HepG2 (cell line): Measurements from ENCODE around the gene ASCC2. TPM values are rescaled to one million over a fixed set of nuclear protein-coding genes. Genes with fewer than 3 reads are reported as not detected.
A peak's percentile ranks its signal among the peaks of the same experiment; 100 is the strongest.

Experiments used
- ARNT ChIP-seq: fragments of 450-650 bp; IDR thresholded peaks from 2 replicates; pipeline ENCODE4 v1.6.1; 2017
- ERF ChIP-seq: IDR thresholded peaks from 2 replicates; pipeline ENCODE4 v1.6.1; 2018; ENCODE audit warnings: missing biosample characterization, missing genetic modification reagents
- NFE2L2 ChIP-seq: fragments of 150-350 bp; IDR thresholded peaks from 2 replicates; pipeline ENCODE4 v1.6.1; 2014; ENCODE audit warnings: low read length
- SCMH1 ChIP-seq: sonication (generic); formaldehyde crosslinking; IDR thresholded peaks from 2 replicates; pipeline ENCODE4 v1.9.0; 2021; ENCODE audit warnings: missing genetic modification reagents, mild to moderate bottlenecking, borderline replicate concordance
- SIX4 ChIP-seq: sonication (generic); formaldehyde crosslinking; IDR thresholded peaks from 2 replicates; pipeline ENCODE4 v1.4.0; 2020; ENCODE audit warnings: missing genetic modification reagents
- SKI ChIP-seq: fragments of 450-650 bp; IDR thresholded peaks from one replicate; pipeline ENCODE4 v1.6.1; 2018; ENCODE audit warnings: mild to moderate bottlenecking; ENCODE audit not compliant: partially characterized antibody
- SMARCC2 ChIP-seq: fragments of 450-650 bp; IDR thresholded peaks from 2 replicates; pipeline ENCODE4 v1.6.1; 2017; ENCODE audit warnings: antibody characterized with exemption, mild to moderate bottlenecking
- TP53 ChIP-seq: sonication (generic); formaldehyde crosslinking; conservative IDR thresholded peaks from 2 replicates; pipeline ENCODE4 v1.4.0; 2020; ENCODE audit warnings: missing genetic modification reagents
- ZC3H13 ChIP-seq: sonication (generic); formaldehyde crosslinking; IDR thresholded peaks from 2 replicates; pipeline ENCODE4 v1.8.1; 2023; ENCODE audit warnings: mild to moderate bottlenecking, missing genetic modification reagents, moderate library complexity
- ZFP1 ChIP-seq: IDR thresholded peaks from 2 replicates; pipeline ENCODE4 v1.6.1; 2016
- ZMYM4 ChIP-seq: sonication (generic); formaldehyde crosslinking; IDR thresholded peaks from 2 replicates; pipeline ENCODE4 v1.8.1; 2023; ENCODE audit warnings: mild to moderate bottlenecking, missing genetic modification reagents
- ZNF431 ChIP-seq: sonication (generic); formaldehyde crosslinking; IDR thresholded peaks from 2 replicates; pipeline ENCODE4 v1.9.0; 2022; ENCODE audit warnings: missing genetic modification reagents, low read depth, mild to moderate bottlenecking, borderline replicate concordance
- ZNF510 ChIP-seq: sonication (generic); formaldehyde crosslinking; IDR thresholded peaks from 2 replicates; pipeline ENCODE4 v1.4.0; 2020; ENCODE audit warnings: low read depth, mild to moderate bottlenecking, missing genetic modification reagents
- ZNF552 ChIP-seq: sonication (generic); formaldehyde crosslinking; IDR thresholded peaks from 2 replicates; pipeline ENCODE4 v1.9.0; 2022; ENCODE audit warnings: missing genetic modification reagents, mild to moderate bottlenecking, borderline replicate concordance
- ZNF879 ChIP-seq: sonication (generic); formaldehyde crosslinking; IDR thresholded peaks from 2 replicates; pipeline ENCODE4 v1.8.1; 2023; ENCODE audit warnings: missing genetic modification reagents
- ZSCAN12 ChIP-seq: sonication (generic); formaldehyde crosslinking; IDR thresholded peaks from 2 replicates; pipeline ENCODE4 v1.9.0; 2021; ENCODE audit warnings: mild to moderate bottlenecking, missing genetic modification reagents
- polyA plus RNA-seq, 8 experiments: library from polyadenylated mRNA; depleted of rRNA in 3 of 8; stranded (reverse) in 7 of 8; unstranded in 1 of 8; fragments of >200 nt; fragmentation: Illumina TruSeq in 4 of 8; extraction: Trizol in 4 of 8; gene quantifications; 2 replicates each; pipeline versions ENCODE4 v1.2.1 to v1.2.3, GENCODE V29; 2011 to 2016; ENCODE audit warnings: low read depth in 4 of 8, missing spikeins in 1 of 8, mixed read lengths in 1 of 8; ENCODE audit not compliant: insufficient read depth in 1 of 8
- total RNA-seq, 5 experiments: library from RNA; depleted of rRNA; stranded (reverse); fragments of >200 nt; fragmentation: Illumina TruSeq; extraction: Trizol; gene quantifications; 2 replicates each; pipeline ENCODE4 v1.2.3, GENCODE V29; 2016; ENCODE audit warnings: low read depth in 1 of 5
- TF ChIP-seq, protein P1 (sequence below): sonication (generic); formaldehyde crosslinking; IDR thresholded peaks from 2 replicates; pipeline ENCODE4 v1.5.0; 2020; ENCODE audit warnings: missing genetic modification reagents, mild to moderate bottlenecking, borderline replicate concordance
- TF ChIP-seq, protein P2 (sequence below): sonication (generic); formaldehyde crosslinking; IDR thresholded peaks from 2 replicates; pipeline ENCODE4 v1.5.0; 2020; ENCODE audit warnings: missing genetic modification reagents
- TF ChIP-seq, protein P3 (sequence below): sonication (generic); formaldehyde crosslinking; IDR thresholded peaks from one replicate; pipeline ENCODE4 v1.5.1; 2020; ENCODE audit warnings: mild to moderate bottlenecking, missing genetic modification reagents; ENCODE audit errors: not compliant biosample characterization
- TF ChIP-seq, protein P4 (sequence below): sonication (generic); formaldehyde crosslinking; IDR thresholded peaks from 2 replicates; pipeline ENCODE4 v1.8.1; 2023; ENCODE audit warnings: mild to moderate bottlenecking, missing genetic modification reagents

Gene ASCC2
- total and polyA plus RNA-seq, 2 of the 13 experiments (the other 11 are each of a cell fraction or from before 2014, with no cell fraction given), result 26.2 to 26.3 TPM

DNA sequence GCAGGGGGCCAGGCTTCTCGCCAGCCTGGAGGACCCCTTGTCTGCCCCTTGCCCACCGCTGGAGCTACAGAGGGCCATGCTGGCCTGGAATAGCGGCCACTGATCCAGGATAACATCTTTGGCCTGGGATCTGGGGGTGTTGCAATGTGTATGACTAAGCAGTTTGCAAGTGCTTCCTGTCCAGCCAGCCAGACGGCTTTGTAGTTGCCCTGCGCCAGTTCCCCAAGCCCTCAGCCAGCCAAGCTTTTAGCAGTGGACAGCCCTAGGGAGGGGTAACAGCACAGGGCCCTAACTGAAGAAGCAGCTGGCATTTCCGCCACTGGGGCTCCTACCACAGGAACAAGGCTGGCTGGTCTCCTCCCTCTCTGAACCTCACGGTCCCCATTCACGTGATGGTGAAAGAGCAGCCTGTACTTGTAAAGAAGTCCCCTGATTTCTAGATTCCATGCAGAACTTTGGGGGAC is 38.8 kb downstream of the ASCC2 start (continued):
- TF ChIP-seq ZFP1 (CRISPR knock-in tag) (0 out of 2 replicates have a peak, but pooled peaks have one; percentile 69), ZNF552 (CRISPR knock-in tag) (no peak), ERF (CRISPR knock-in tag) (peak; percentile 74; the same call in 1 of the 2 replicates), ZNF510 (CRISPR knock-in tag) (no peak), SMARCC2 (no peak), SKI (peak; percentile 77), NFE2L2 (peak; percentile 98), ZC3H13 (CRISPR knock-in tag) (no peak; the same call in 1 of the 2 replicates), ZSCAN12 (CRISPR knock-in tag) (no peak), ZMYM4 (CRISPR knock-in tag) (no peak), TP53 (CRISPR knock-in tag) (no peak), ZNF431 (CRISPR knock-in tag) (no peak), ARNT (no peak), SIX4 (no peak), SCMH1 (CRISPR knock-in tag) (no peak), ZNF879 (no peak)
- TF ChIP-seq, protein P1, sequence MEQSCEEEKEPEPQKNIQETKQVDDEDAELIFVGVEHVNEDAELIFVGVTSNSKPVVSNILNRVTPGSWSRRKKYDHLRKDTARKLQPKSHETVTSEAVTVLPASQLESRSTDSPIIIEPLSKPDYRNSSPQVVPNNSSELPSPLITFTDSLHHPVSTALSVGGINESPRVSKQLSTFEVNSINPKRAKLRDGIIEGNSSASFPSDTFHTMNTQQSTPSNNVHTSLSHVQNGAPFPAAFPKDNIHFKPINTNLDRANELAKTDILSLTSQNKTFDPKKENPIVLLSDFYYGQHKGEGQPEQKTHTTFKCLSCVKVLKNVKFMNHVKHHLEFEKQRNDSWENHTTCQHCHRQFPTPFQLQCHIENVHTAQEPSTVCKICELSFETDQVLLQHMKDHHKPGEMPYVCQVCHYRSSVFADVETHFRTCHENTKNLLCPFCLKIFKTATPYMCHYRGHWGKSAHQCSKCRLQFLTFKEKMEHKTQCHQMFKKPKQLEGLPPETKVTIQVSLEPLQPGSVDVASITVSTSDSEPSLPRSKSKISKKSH (CRISPR knock-in tag), result no peak
- TF ChIP-seq, protein P2, sequence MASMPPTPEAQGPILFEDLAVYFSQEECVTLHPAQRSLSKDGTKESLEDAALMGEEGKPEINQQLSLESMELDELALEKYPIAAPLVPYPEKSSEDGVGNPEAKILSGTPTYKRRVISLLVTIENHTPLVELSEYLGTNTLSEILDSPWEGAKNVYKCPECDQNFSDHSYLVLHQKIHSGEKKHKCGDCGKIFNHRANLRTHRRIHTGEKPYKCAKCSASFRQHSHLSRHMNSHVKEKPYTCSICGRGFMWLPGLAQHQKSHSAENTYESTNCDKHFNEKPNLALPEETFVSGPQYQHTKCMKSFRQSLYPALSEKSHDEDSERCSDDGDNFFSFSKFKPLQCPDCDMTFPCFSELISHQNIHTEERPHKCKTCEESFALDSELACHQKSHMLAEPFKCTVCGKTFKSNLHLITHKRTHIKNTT (CRISPR knock-in tag), result no peak
- TF ChIP-seq, protein P3, sequence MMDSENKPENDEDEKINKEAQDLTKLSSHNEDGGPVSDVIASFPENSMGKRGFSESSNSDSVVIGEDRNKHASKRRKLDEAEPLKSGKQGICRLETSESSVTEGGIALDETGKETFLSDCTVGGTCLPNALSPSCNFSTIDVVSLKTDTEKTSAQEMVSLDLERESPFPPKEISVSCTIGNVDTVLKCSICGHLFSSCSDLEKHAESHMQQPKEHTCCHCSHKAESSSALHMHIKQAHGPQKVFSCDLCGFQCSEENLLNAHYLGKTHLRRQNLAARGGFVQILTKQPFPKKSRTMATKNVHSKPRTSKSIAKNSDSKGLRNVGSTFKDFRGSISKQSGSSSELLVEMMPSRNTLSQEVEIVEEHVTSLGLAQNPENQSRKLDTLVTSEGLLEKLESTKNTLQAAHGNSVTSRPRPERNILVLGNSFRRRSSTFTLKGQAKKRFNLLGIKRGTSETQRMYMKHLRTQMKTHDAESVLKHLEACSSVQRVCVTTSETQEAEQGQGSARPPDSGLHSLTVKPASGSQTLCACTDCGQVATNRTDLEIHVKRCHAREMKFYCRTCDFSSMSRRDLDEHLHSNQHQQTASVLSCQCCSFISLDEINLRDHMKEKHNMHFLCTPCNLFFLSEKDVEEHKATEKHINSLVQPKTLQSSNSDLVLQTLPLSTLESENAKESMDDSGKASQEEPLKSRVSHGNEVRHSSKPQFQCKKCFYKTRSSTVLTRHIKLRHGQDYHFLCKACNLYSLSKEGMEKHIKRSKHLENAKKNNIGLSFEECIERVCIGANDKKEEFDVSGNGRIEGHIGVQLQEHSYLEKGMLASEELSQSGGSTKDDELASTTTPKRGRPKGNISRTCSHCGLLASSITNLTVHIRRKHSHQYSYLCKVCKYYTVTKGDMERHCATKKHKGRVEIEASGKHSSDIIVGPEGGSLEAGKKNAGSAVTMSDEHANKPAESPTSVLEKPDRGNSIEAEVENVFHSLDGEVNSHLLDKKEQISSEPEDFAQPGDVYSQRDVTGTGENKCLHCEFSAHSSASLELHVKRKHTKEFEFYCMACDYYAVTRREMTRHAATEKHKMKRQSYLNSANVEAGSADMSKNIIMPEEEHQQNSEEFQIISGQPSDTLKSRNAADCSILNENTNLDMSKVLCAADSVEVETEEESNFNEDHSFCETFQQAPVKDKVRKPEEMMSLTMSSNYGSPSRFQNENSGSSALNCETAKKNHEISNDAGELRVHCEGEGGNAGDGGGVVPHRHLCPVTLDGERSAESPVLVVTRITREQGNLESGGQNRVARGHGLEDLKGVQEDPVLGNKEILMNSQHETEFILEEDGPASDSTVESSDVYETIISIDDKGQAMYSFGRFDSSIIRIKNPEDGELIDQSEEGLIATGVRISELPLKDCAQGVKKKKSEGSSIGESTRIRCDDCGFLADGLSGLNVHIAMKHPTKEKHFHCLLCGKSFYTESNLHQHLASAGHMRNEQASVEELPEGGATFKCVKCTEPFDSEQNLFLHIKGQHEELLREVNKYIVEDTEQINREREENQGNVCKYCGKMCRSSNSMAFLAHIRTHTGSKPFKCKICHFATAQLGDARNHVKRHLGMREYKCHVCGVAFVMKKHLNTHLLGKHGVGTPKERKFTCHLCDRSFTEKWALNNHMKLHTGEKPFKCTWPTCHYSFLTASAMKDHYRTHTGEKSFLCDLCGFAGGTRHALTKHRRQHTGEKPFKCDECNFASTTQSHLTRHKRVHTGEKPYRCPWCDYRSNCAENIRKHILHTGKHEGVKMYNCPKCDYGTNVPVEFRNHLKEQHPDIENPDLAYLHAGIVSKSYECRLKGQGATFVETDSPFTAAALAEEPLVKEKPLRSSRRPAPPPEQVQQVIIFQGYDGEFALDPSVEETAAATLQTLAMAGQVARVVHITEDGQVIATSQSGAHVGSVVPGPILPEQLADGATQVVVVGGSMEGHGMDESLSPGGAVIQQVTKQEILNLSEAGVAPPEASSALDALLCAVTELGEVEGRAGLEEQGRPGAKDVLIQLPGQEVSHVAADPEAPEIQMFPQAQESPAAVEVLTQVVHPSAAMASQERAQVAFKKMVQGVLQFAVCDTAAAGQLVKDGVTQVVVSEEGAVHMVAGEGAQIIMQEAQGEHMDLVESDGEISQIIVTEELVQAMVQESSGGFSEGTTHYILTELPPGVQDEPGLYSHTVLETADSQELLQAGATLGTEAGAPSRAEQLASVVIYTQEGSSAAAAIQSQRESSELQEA (CRISPR knock-in tag), result no peak
- TF ChIP-seq, protein P4, sequence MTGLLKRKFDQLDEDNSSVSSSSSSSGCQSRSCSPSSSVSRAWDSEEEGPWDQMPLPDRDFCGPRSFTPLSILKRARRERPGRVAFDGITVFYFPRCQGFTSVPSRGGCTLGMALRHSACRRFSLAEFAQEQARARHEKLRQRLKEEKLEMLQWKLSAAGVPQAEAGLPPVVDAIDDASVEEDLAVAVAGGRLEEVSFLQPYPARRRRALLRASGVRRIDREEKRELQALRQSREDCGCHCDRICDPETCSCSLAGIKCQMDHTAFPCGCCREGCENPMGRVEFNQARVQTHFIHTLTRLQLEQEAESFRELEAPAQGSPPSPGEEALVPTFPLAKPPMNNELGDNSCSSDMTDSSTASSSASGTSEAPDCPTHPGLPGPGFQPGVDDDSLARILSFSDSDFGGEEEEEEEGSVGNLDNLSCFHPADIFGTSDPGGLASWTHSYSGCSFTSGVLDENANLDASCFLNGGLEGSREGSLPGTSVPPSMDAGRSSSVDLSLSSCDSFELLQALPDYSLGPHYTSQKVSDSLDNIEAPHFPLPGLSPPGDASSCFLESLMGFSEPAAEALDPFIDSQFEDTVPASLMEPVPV, result no peak
